OCI-LY1 (cell line): ENCODE results near the gene PPP2R5C.

Experiments used
- CTCF ChIP-seq: fragments of 200-600 bp; sonication (generic), shearing (Covaris generic); IDR thresholded peaks from 2 replicates; pipeline ENCODE4 v1.5.1; 2017; ENCODE audit warnings: mild to moderate bottlenecking, antibody characterized with exemption, low read length, moderate library complexity, mixed read lengths
- EZH2 ChIP-seq: fragments of 200-600 bp; sonication (generic), shearing (Covaris generic); IDR thresholded peaks from 2 replicates; pipeline ENCODE4 v1.8.0; 2017; ENCODE audit warnings: borderline replicate concordance, mixed run types, mild to moderate bottlenecking, antibody characterized with exemption, low read length, moderate library complexity, mixed read lengths

DNA sequence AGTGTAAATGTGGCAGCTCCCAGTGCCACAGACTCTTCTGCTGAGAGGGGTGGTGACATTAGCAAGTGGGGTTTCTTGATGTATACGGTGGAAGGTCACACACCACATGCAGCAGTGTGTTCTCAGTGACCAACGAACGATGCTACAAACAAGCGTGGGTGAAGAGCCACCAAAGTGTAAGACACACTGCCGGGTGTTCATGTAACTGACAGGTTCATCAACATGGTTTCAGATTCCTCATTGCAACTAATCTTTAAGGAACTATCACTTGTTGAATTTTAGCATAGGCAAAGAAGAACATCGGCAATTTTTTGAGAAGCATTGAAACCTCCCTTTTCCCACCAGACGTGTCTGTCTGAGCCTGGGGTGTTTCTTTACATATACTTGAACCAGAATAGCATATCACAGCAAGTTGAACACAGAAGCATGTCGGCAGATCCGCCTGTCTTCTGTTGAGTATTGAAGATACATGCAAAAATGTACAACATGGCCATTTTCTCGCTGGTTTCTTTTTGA lies 58.8 kb downstream of the PPP2R5C start:
- TF ChIP-seq CTCF (no peak), EZH2 (no peak)
